ENCODE results near the gene SH3BP2.
A peak's percentile ranks its signal among the peaks of the same experiment; 100 is the strongest.

The SH3BP2 gene

DNA sequence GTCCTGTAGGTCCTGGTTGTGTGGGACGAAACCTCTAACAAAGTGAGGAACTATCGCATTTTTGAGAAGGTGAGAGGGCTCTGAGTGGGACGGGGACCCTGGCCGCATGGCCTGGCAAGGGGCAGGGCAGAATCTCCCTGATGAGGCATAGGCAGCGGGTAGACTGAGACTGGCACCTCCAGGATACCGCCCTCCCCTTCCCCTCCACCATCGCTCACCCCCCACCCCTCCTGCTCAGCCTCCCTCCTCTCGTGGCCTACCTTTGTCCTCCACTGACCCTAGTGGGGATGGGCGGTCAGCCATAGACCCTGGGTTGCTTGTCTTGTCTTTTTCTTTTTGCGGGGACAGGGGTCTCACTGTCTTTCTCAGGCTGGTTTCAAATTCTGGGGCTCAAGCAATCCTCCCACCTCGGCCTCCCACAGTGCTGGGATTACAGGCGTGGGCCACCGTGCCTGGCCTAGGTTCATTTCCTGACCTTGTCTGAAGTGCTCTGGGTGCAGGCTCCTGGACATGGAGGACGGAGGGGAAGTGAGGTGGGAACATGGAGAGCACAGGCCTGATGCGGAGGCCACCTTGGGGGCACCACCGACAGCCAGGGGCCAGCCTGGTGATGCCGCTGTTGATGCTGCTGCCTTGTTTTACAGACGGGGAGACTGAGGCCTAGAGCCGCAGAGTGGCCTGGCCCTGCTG lies 40.2 kb downstream of the SH3BP2 start:
- no peak for DNase-seq (ENCODE audit: low spot score)

- no peak for DNase-seq (ENCODE audit: low spot score)
Measured at GRCh38 chr4:2833671-2834000, 40.8 kb downstream of the SH3BP2 start.

DNA sequence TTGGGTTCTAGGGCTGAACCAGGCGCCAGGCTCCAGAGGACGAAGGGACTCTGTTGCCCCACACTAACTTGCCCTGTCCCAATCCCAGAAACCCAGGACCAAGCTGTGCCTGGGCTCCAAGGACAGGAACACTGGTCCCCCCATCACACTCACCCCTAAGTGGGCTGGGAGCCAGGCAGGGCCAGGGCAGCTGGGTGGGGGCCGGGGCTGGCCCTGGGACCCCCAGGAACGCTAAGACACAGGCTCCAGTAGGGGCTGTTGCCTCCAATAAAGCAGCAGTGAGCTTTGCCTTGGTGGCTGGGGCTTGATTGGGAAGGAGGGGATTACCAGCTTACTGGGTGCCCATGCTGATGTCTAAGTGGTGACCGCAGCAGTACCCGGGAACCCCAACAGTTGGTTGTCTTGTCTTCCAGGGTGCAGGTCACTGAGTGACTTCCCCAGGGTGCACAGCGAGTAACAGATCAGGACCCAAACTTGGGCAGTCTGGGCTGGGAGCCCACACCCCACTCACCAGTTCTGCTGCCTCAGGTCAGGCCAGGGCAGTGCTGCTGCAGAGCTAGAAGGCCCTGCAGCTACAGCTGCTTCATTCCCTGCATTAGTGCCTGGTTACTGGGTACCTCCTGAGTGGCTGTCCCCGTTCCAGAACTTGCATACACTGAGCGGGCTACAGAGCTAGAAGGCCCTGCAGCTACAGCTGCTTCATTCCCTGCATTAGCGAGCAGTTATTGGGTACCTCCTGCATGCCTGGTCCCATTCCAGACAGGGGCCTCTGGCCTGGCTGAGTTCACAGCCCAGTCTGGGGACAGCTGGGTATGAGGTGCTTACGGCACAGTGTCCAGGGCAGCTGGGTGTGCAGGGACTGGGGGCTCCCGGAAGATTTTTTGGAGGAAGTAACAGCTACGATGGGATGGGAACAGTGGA lies 41.4 kb downstream of the SH3BP2 start:
- DNase-seq (ENCODE audit: low spot score): no peak

GRCh38 chr4:2835978-2836377 lies 43.1 kb downstream of the SH3BP2 start:
- no peak for DNase-seq (ENCODE audit: low spot score)

DNA sequence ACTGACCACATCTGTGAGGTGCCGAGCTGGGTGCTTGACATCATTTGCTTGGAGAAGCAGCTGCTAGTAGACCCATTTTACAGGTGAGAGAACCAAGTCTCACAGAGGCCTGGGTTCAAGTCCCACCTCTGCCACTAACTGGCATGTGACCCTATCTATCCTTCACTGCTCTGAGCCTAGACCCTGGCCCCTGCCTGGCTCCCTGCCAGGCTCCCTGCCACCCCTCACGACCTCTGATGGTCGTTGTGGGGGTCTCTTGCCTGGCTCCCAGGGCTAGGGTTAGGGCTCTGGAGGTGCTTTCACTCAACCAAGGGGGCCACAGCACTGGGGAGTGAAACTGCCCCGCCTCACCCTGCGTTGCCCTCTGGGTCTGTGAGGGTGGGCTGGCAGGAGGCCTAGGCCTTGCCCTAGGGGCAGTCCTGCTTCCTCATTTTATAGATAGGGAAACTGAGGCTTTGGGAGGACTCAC lies 43.5 kb downstream of the SH3BP2 start:
- no peak for DNase-seq (ENCODE audit: low spot score)

- DNase-seq (ENCODE audit: low spot score): no peak
Measured at GRCh38 chr4:2837110-2837903, 44.4 kb downstream of the SH3BP2 start.

- peak; percentile 74 for DNase-seq (ENCODE audit: low spot score)
Measured at GRCh38 chr4:2837904-2838496, 45.1 kb downstream of the SH3BP2 start.

DNA sequence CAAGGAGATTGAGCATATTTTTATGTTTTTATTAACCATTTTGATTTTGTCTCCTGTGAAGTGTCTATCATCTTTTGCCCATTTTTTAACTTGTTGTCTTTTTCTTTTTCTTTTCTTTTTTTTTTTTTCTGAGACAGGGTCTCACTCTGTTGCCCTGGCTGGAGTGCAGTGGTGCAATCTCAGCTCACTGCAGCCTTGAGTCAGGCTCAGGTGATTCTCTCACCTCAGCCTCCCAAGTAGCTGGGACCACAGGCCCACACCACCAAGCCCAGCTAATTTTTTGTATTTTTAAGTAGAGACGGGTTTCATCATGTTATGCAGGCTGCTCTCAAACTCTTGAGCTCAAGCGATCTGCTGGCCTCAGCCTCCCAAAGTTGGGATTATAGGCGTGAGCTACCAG lies 46.2 kb downstream of the SH3BP2 start:
- DNase-seq (ENCODE audit: low spot score): no peak

- no peak for DNase-seq (ENCODE audit: low spot score)
Measured at GRCh38 chr4:2842687-2843262, 49.9 kb downstream of the SH3BP2 start.

DNA sequence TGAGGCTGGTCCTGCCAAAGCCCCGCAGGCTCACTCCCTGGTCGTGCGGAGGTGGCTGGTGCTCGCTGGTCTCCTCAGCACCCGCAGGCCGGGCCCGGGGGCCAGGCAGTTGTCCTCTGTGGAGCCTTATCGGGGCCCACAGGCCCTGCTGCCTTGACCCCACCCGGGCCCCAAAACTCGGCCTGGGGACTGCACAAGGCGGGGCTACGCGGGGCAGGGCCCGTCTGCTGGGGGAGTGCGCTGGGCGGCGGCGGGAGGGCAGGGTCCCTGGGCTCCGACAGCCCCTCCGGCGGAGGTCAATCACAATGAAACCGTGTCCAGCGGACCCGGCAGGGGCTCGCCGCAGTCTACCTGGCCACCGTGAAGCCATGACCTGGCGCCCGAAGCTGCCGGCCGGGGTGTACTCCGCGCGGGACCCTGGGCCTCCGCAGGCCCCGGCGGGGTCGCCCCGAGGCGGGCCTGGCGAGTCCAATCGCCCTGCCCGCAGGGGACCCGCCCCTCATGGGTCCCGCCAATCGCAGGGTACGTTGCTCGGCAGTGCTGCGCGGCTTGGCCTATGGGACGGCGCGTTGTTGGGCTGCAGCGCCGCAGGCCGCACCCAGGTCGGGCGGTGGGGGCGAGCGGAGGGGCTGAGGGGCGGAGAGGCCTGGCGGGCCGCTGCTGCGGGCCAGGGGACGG lies 50.5 kb downstream of the SH3BP2 start, which contains the start of gene ADD1:
Gene ADD1 (plus strand): TSS at position 582 of the 678 bp plus-strand sequence. CDS start 32,072 bp downstream, outside the sequence.
- peak; percentile 96 for DNase-seq (ENCODE audit: low spot score)

- DNase-seq (ENCODE audit: low spot score): no peak
Measured at GRCh38 chr4:2843941-2844584, 51.2 kb downstream of the SH3BP2 start.

DNA sequence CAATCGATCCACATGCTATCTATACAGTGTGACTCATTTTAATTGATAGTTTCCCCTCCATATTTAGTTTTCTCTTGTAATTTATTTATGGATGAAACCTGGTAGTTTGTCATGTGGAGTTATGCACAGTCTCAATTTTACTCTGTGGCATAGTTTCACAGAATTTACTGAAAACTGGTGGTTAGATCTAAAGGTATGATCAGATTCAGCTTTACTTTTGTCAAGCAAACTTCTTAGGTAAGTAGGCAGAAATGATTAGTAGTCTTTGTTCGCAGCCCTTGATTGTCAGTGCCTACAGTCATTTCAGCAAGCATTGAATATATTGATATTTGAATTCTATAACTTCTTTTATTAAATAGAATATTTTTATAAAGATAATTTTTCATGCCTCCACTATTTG lies 53.3 kb downstream of the SH3BP2 start:
- no peak for DNase-seq (ENCODE audit: low spot score)

- DNase-seq (ENCODE audit: low spot score): no peak
Measured at GRCh38 chr4:2847302-2847871, 54.5 kb downstream of the SH3BP2 start.

GRCh38 chr4:2848449-2848848 lies 55.6 kb downstream of the SH3BP2 start:
- DNase-seq (ENCODE audit: low spot score): no peak

DNA sequence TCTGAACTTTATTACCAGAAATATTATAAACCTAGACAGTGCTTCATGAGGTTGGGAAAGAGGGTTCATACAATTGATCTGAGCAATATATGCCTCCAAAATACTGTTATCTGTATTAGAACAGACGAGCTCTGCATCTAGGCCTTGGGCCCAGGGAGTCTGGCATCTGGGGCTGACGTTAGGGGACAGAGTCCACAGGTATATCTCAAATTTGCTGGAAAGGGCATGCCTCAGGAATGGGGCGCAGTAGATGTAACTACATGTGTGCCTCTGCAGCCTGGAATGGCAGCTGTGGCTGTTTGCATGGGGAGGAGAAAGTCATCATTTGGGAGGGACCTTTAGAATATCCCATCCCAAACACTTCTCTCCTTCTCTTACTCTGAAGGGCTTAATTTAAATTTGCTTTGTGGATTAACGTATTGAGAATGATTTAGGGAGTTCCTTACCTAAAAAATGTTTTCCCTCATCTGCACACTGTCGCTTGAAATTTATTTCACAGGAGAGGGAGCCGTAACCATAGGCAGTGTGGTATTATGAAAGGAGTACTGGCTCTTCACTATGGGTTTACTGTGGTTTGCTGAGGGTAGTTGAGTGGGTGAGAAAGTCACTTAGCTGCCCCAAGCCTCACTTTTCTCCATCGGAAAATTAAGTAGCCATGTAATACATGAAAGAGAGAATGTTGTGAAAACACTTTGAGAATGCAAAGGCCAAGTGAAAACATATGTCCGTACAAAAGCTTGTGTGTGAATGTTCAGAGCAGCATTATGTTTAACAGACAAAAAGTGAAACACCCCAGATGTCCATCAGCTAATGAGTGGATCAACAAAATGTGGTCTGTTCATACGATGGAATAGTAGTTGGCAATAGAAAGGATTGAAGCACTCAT lies 56.6 kb downstream of the SH3BP2 start:
- no peak for DNase-seq (ENCODE audit: low spot score)

DNA sequence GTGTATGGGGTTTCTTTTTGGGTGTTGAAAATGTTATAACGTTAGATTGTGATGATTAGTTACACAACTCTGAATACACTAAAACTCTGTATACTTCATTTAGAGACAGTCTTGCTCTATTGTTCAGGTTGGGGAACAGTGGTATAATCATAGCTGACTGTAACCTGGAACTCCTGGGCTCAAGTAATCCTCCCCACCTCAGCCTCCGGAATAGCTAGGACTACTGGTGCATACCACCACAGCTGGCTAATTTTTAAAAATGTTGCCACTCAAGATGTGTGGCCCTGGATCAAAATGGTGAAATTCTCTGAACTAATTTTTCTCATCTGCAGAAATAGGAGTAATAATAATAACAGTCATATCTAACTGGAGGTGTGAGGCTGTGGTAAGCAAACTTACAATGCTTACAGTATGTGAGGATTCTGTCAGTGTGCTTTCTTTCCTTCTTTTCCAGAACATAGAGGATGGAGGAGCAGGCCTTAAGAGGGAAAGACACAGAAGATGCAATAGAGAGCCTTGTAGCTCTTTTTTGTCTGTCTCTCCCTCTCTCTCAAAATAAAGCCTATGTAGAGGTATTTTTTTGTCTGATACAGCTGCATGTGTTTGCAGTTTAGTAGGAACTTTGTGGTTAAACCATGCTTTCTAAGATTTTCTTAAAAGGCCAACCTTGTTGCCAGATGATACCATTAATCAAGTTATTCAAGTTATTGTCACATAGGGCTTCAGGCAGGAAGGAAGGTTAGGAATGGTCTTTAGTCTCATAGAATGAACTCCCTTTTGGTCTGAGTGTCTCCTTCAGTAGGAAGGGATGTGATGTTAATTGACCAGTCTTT lies 58.3 kb downstream of the SH3BP2 start:
- DNase-seq (ENCODE audit: low spot score): no peak

- no peak for DNase-seq (ENCODE audit: low spot score)
Measured at GRCh38 chr4:2852481-2852921, 59.6 kb downstream of the SH3BP2 start.

- DNase-seq (ENCODE audit: low spot score): no peak
Measured at GRCh38 chr4:2855584-2855983, 62.7 kb downstream of the SH3BP2 start.

Data from CD4-positive, alpha-beta T cell treated with Interleukin-15 for 4 hours (primary cell).